NOMO-1 (cell line): ENCODE results near the gene OSER1.

ENCODE experiments used
- DNase-seq, 2 experiments: peaks; one replicate each; lab custom pipeline; 2025; ENCODE audit not compliant: unreplicated experiment in 2 of 2; lab: John Stamatoyannopoulos, UW

The OSER1 gene

DNA sequence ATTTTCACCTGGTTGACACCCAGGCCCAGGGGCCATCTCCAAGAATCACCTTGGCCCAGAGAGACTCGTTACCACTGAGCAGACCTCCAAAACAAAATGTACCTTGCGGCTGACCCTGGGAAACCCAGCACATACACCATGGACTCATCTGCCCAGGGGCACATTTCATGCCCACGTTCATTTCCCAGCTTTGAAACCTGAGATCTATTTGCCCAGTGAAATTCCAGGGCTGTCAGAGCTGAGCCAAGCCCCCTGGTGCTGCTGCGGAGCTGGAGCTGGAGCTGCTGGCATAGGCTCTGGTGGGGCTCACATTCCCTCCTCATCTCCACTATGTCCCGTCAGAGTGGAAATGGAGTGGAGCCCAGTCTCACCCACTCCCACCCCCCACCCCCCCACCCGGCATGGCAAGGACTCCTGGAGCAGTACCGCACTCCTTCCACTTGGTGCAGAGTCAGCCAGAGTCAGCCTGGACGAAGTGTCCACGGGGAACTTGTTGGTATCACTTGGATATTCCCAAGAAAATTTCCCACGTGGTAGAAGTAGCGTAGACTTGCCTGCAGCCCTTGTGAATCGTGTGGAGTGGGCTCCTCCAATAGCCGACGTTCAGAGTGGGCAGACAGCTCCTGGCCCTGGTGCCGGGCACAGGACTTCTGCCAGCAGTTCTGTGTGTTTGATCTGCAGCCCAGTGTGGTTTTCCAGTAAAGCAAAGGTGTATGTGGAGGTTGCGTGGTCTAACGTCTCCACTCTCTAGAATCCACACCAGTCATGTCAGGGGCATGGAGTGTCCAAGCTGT, 18.1 kb upstream of the OSER1 start:
- no peak for DNase-seq

DNA sequence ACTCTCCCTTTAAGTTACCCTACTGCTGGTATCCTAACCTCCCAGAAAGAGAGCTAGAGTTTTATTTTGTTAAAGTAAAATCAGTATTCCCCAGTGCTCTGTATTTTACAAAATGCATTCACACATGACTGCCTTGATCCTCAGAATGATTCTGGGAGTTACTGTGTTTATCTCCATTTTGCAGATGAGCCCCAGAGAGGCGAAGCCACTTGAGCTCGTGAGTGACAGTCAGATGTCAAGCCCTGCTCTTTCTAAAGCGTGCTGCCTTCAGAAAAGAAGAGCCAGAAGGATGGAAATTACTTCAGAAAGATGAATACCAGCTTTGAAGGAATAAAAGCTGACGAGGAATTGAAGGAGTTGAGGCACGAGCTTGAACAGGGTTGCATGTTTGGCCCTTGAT, 14.1 kb upstream of the OSER1 start:
- no peak for DNase-seq

GRCh38 chr20:44223721-44224120, 13.2 kb upstream of the OSER1 start:
- no peak for DNase-seq

DNA sequence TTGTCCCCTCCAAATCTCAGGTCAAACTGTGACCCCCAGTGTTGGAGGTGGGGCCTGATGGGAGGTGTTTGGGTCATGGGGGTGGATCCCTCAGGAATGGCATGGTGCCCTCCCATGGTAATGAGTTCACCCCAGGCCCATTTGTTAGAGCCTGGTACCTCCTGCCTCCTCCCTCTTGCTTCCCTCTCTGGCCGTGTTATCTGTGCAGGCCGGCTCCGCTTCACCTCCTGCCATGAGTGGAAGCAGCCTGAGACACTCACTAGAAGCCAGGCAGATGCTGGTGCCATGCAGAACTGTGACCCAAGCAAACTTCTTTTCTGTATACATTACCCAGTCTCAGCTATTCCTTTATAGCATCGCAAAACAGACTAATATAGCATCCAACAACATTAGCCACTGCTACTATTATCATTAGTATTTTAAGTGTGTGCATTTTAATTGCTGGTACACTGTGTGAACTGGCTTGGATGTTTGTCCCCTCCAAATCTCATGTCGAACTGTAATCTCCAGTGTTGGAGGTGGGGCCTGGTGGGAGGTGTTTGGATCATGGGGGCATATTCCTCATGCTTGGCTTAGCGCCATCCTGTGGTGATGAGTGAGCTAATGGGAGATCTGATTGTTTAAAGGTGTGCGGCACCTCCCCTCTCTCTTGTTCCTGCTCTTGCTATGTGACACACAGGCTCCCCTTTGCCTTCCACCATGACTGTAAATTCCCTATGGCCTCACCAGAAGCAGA, 12.2 kb upstream of the OSER1 start:
- DNase-seq = no peak

DNA sequence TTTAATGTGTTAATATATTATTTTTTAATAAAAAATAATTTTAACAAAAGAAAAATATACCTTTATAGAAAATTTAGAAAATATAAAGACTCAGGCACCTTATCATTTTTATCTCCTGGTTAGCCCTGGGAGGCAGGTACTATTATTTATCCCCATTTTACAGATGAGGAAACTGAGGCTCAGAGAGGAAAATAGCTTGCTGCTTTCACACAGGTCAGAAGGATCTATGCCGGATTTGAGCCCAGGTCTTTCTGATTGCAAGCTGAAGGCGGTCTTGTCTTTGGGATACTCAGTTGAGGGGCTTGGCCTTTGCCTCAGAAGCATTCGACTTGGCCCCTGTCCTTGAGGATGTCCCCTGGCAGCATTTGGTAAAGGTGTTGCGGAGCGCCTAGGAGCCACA, 11.5 kb upstream of the OSER1 start:
- DNase-seq = no peak

- no peak for DNase-seq
Measured at GRCh38 chr20:44221368-44221954, 10.9 kb upstream of the OSER1 start.

DNA sequence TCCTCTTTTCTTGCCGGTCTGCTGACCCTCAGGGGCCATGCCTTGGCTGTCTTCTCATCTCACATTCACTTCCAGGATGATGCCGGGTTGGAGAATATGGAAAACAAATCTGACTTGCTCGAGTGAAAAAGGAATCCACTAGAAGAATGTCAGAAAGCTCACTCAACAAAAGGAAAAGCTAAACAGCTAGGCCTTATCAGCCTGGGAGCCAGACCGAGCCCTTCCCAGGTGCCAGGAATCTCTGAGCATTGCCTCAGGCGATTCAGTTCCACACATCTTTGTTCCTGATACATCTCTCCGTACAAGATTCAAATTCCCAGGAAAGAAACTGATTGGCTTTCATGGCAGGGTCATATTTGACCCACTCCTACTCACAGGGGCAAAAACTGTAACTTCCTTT, 9.2 kb upstream of the OSER1 start:
- DNase-seq = no peak

DNA sequence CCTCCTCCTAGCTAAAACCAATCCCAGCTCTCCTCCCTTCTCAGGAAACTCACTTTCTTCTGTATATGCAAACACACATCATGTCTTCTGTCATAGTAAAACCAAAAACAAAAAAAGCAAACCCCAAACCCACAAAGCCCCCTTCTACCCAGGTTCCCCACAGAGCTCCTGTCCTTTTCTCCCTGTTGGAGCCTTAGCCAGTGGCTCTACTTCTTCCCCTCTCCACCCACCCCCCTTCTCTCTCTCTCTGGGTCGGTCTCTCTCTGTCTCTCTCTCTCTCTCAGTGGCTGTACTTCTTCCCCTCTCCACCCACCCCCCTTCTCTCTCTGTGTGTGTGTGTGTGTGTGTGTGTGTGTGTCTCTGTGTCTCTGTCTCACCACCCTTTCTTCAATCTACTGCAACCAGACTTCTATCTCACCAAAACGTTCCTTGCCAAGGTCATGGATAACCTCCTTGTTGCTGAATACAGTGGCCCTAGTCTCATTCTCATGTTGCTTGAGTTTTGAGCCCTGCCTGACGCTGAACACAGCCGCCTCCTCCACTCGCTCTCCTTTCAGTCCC, 8.7 kb upstream of the OSER1 start:
- no peak for DNase-seq

DNA sequence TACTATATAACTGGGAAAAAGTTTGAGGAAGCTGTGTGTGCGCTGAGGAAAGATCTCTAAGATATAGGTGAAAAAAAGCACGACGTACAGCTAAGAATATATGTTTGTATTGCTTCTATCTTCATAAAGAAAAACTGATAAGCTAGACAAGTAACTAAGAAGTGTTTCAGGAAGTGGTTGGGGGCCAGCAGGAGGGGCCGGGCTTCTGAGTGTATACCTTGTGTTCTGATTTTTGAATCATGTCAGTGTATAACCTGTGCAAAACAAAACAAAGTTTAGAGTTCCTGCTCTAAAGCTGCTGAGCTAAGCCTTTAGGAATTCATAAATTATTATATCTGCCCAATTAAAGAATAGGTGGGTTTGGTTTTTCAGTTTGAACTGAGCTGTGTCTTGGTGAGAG, 7.9 kb upstream of the OSER1 start:
- no peak for DNase-seq

- peak in 1 of 2 experiments; percentile 45 for DNase-seq
Measured at GRCh38 chr20:44217342-44218092, 6.9 kb upstream of the OSER1 start.

DNA sequence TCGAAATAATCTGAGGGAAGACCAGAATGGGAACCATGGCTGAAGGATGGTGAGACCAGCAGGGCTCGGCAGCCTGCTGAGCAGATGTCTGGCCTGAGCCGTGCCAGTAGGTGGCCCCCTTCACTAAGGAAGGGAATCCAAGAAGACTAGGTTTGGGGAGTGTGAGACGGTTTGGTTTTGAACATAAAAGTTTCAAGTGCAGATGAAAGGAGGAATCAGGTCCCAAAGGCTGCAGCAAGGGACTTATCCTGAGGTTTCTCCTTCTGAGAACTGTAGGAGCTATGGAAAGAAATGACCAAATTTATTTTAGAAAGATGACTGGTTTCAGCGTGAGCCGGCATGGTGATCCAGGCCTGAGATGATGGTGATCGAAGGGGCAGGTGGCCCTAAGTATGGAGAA, 4.6 kb upstream of the OSER1 start:
- DNase-seq = peak; percentile 50 to 60

GRCh38 chr20:44212792-44213191, 2.2 kb upstream of the OSER1 start:
- no peak for DNase-seq

DNA sequence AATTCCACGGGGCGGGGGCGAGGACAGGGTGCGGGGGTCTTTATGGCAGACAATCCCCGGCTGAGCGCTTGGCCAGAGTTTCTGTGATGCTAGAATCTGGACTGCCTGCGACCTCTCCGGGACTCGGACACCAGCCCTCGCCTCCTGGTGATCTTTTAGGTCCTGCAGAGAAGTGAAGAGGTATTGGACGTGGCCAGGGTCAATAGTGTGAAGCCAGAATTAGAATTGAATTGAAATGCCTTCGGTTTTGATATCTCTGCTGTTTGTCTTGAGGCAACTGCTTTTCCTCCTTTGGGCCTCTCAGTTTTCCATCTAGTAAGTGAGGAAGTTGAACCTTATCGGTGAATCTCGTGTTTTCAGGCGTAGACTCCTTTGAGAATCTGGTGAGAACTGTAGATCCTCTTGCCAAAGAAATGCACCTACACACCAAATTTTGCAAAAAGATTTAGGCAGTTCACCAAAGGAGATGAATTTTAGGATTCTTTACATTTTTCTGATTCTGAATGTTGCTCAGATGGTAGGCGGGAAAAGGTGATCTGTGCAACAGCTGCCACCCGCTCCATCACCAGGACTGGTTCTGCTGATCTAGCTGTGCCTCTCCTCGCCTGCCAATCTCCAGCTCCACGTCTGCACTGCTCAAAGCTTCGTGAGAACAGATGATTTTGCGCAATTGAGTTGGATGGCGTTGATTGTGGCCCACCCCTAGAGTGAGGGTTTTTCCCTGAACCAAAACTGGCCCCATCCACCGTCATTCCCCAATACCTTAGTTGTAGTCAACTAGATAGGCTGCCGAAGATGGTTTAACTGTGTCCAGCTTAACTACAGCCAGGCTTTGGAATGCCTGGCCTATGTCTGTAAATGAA, 837 bp upstream of the OSER1 start:
- peak in 1 of 2 experiments; percentile 44 for DNase-seq

DNA sequence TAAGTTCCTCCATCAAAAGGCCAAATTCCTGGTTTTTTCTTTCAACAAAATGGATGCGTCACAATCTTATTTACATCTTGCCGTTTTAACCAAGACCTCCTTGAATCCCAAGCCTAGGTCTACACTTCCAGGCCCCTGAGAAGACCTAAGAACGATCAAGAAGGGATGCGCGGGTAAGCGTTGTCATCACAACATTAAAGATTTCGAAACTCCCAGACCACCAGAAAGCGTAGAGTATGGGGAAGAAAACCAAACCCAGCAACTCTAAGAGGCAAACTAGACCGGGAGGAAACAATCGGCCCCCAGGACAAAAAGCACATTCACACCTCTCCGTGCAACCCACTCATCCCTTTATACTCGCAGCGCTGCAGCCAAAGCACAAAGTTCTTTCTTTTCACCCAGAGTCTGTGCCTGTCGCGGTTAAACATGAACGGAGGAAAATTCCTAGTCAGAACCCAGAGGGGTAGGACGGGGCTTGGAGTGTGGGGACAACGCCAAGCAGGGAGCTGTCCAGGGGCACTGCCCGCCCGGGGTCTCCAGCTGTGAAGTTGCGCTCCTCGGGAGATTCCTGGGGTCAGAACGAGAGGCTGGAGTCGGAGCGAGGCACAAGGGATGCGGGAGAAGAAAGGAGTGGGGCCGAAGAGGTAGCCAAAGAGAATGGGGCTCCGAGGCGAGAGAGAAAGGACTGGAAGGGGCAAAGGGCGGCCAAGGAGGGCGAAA, 725 bp downstream of the OSER1 start:
- peak in 1 of 2 experiments; percentile 47 for DNase-seq

DNA sequence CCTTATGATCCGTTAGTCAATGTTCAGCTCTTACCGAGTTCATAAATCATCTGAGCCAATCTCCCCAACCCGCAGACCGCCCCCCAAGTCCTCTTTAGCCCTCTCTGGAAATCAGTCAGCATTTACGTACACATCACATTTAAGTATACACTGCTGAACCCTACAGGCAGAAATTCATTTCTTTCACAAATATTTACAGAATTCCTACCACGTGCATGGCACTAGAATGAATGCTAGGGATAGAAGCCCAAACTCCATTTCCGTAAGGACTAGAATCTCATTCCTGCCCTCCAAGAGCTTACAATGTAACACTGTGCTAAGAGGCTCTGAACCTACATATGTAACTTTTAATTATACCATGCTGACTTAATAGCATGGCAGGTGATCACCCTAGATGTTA, 1.8 kb downstream of the OSER1 start:
- DNase-seq = peak in 1 of 2 experiments; percentile 36

DNA sequence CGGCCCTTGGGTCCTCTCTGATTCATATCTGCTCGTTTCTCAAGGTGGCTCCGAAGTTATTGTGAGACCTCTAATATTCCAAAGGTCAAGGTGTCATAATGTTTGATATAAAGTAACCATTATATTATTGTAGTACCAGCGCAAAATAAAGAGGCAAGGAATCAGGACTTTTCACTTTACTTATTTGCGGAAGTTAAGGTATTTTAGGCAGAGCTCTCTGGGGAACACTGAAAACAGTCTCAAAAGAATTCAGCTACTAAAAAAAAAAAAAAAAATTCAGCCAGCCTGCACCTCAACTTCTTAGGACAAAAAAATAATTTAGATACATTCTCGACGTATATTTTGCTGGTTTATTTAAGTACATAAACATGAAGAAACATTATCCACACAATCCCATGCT, 2.4 kb downstream of the OSER1 start:
- DNase-seq = no peak

GRCh38 chr20:44207126-44207723, 3.3 kb downstream of the OSER1 start:
- DNase-seq = no peak

DNA sequence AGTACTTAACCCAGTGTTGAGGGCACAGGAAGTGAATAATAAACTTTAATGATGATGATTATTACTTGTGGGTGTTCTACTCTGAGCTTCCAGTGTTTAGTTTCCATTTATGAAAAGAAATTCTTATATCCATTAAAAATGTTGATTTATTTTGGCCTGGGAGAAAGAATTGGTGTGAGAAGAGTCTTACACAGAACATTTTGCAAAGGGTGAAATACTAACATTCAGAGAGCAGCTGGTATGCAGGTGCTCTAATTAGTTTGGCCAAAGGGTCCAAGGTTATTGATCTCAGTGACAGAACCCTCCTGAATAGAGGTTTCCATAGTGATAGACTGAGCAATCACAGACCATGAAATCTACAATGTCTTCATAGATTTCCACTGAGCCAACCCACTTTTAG, 4.4 kb downstream of the OSER1 start:
- DNase-seq = no peak

DNA sequence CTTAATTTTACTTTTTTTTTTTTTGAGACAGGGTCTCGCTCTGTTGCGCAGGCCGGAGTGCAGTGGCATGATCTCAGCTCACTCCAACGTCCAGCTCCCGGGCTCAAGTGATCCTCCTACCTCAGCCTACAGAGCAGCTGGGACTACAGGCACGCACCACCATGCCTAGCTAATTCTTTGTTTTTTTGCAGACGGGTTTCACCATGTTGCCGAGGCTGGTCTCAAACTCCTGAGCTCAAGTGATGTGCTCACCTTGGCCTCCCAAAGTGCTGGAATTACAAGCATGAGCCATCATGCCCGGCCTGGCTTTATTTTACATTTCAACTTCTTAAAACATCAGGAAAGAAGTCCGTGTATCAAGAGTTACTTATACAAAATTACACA, 5.7 kb downstream of the OSER1 start:
- no peak for DNase-seq
